Muscle layer of colon (tissue), 2 donors: ENCODE results near the gene MUC5B.
"Not testable (repeated sequence)": the region's sequence is repeated elsewhere in the genome, so short reads cannot be mapped to it uniquely, and the experiment has no call there.

Experiments
- H3K27ac ChIP-seq: one replicate; pipeline ENCODE4 v1.7.0; 2013; ENCODE audit warnings: low read depth, mild to moderate bottlenecking, low read length, moderate library complexity
- H3K27me3 ChIP-seq, 2 donors: one replicate each; pipeline ENCODE4 v1.7.0; 2013; ENCODE audit warnings: low read length in 2 of 2, mild to moderate bottlenecking in 2 of 2; ENCODE audit not compliant: insufficient read depth in 2 of 2, control insufficient read depth in 1 of 2
- H3K36me3 ChIP-seq: one replicate; pipeline ENCODE4 v1.7.0; 2013; ENCODE audit warnings: mild to moderate bottlenecking, low read length; ENCODE audit not compliant: insufficient read depth
- H3K4me1 ChIP-seq: one replicate; pipeline ENCODE4 v1.7.0; 2013; ENCODE audit warnings: mild to moderate bottlenecking, low read length; ENCODE audit not compliant: insufficient read depth
- H3K4me3 ChIP-seq, 2 donors: one replicate each; pipeline ENCODE4 v1.7.0; 2013; ENCODE audit warnings: low read length in 2 of 2, low read depth in 1 of 2, mild to moderate bottlenecking in 1 of 2, moderate library complexity in 1 of 2
- H3K9ac ChIP-seq: one replicate; pipeline ENCODE4 v1.7.0; 2013; ENCODE audit warnings: low read length
- H3K9me3 ChIP-seq: one replicate; pipeline ENCODE4 v1.7.0; 2013; ENCODE audit warnings: mild to moderate bottlenecking, low read length
- donor health status: abdominal sarcoma.
- donor health status: Adenocarcinoma of cecum.

The MUC5B gene

DNA sequence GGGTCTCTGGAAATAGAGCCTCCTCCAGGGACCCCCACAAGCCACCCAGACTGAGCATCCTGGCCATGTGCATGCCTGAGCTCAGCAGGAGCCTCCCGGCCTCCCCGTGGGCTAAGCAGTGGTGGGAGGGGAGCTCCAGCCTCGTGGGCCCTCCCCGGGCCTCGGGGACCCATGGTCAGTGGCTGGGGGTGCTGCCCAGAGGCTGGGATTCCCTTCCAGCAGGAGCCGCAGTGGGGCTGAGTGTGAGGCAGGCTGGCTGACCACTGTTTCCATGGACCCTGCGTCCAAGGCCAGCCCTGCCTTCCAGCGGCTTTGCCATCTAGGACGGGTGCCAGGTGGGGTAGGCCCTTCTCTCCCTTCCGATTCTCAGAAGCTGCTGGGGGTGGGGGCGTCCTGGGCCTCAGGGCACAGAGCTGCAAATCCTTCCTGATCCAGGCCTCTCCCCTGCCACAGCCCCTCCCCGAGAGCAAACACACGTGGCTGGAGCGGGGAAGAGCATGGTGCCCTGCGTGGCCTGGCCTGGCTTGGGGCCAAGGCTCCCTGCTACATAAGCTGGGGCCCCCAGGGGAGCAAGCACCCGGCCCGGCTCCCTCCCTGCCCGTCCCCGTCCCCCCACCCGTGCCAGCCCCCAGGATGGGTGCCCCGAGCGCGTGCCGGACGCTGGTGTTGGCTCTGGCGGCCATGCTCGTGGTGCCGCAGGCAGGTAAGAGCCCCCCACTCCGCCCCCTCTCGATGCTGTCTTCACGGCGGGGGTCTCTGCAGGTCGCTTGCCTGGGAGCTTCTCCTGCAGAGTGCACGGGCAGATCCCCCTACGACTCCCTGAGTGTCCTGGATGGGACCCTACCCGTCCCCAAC, at the start of gene MUC5B:
MUC5B (plus strand) TSS at position 576 of the 855 bp plus-strand sequence; CDS start at position 634, 58 bp downstream.
- Histone ChIP-seq H3K27me3 (peaks cover 0 to 46% of the 10 kb centered on the region in 2 donors), H3K4me3 (no peak within 1 kb of the TSS), H3K4me1 (no peaks in the 10 kb centered on the region), H3K9me3 (no peaks in the 10 kb centered on the region), H3K27ac (no peak within 1 kb of the TSS), H3K36me3 (no peaks in the 10 kb centered on the region), H3K9ac (no peak within 1 kb of the TSS)

GRCh38 chr11:1173396-1173795, 49.5 kb upstream of the MUC5B start:
- not testable (repeated sequence) for H3K27ac ChIP-seq, H3K4me3 ChIP-seq, H3K4me1 ChIP-seq, H3K9ac ChIP-seq, H3K36me3 ChIP-seq, H3K27me3 ChIP-seq, H3K9me3 ChIP-seq

DNA sequence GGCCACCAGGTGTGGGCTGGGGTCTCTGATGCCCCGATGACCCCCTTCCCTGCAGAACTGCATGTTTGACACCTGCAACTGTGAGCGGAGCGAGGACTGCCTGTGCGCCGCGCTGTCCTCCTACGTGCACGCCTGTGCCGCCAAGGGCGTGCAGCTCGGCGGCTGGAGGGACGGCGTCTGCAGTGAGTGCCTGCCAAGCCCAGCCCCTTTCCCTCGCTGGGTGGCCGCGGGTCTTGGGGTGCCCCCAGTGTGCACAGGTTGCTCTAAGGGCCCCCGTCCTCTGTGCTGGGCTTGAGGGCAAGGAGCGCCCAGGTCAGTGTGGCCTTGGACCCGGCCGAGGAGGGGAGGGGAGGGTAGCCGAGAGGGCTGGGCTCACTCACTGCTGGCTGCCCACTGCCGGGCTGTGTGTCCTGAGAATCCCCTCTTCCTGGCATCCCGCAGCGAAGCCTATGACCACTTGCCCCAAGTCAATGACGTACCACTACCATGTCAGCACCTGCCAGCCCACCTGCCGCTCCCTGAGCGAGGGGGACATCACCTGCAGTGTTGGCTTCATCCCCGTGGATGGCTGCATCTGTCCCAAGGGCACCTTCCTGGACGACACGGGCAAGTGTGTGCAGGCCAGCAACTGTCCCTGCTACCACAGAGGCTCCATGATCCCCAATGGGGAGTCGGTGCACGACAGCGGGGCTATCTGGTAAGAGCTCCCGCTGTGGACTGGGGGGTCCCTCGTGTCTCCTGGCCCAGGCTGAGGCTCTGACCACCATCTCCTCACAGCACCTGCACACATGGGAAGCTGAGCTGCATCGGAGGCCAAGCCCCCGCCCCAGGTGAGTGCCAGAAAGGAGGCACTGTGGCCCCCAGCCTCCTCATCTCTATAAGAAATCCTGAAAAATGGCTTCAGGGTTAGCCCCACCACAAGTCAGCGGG, 48.2 kb upstream of the MUC5B start:
- no peak overlapping the region for H3K4me3 ChIP-seq
- H3K36me3 ChIP-seq = no peaks in the 10 kb centered on the region

GRCh38 chr11:1175461-1176223, 47.2 kb upstream of the MUC5B start:
- Histone ChIP-seq H3K9me3 (no peaks in the 10 kb centered on the region), H3K27ac (no peak overlapping the region), H3K4me3 (no peak overlapping the region), H3K9ac (no peak overlapping the region), H3K27me3 (peaks cover 0 to 4% of the 10 kb centered on the region in 2 donors), H3K4me1 (no peaks in the 10 kb centered on the region), H3K36me3 (no peaks in the 10 kb centered on the region)

More for the DNA sequence above, 48.2 kb upstream of the MUC5B start:
- H3K4me1 ChIP-seq = no peaks in the 10 kb centered on the region
- H3K9ac ChIP-seq = no peak overlapping the region
- H3K9me3 ChIP-seq = no peaks in the 10 kb centered on the region
- H3K27me3 ChIP-seq = no peaks in the 10 kb centered on the region
- no peak overlapping the region for H3K27ac ChIP-seq

GRCh38 chr11:1176224-1177019, 46.4 kb upstream of the MUC5B start:
- Histone ChIP-seq H3K27ac (no peak overlapping the region), H3K4me3 (no peak overlapping the region), H3K36me3 (no peaks in the 10 kb centered on the region), H3K27me3 (peaks cover 0 to 4% of the 10 kb centered on the region in 2 donors), H3K9me3 (no peaks in the 10 kb centered on the region), H3K9ac (no peak overlapping the region), H3K4me1 (no peaks in the 10 kb centered on the region)

DNA sequence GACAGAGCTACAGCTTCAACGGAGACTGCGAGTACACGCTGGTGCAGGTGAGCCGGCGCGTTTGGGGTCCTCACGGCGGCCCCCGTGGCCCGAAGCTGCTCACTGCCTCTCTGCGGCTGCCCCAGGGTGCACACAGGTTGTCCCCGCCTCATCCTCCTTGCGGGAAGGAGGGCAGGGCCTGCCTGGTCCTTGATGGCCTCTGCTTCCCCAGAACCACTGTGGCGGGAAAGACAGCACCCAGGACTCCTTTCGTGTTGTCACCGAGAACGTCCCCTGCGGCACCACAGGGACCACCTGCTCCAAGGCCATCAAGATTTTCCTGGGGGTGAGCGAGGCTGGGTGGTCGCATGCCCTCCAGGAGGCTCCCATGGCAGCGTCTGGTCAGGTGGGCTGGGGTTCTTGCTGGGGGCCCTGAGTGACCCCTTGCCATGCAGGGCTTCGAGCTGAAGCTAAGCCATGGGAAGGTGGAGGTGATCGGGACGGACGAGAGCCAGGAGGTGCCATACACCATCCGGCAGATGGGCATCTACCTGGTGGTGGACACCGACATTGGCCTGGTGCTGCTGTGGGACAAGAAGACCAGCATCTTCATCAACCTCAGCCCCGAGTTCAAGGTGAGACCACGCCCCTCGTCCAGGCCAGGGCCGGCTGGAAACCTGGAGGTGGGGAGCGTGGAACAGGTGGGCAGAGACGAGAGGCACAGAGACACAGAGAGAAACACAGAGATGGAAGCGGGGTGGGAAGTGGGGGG, 45.7 kb upstream of the MUC5B start:
- Histone ChIP-seq H3K9ac (no peak overlapping the region), H3K4me1 (no peaks in the 10 kb centered on the region), H3K27me3 (peaks cover 0 to 4% of the 10 kb centered on the region in 2 donors), H3K4me3 (no peak overlapping the region), H3K36me3 (no peaks in the 10 kb centered on the region), H3K9me3 (no peaks in the 10 kb centered on the region), H3K27ac (no peak overlapping the region)

DNA sequence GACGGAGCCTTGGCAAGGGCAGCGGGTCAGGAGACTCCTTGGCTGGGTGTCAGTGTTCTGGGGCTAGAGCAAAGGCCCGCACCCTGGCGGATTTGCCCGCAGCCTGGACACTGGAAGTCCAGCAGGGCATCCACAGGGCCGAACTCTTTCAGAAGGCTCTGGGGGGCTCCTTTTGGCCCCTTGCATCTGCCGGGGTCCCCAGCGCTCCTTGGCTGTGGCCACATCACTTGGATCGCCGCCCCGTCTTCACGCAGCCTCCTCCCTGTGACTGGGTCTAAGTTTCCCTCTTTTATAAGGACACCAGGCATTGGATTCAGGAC, 45.1 kb upstream of the MUC5B start:
- Histone ChIP-seq H3K9me3 (no peaks in the 10 kb centered on the region), H3K4me1 (no peaks in the 10 kb centered on the region), H3K36me3 (no peaks in the 10 kb centered on the region), H3K27ac (no peak overlapping the region), H3K9ac (no peak overlapping the region), H3K4me3 (no peak overlapping the region), H3K27me3 (peaks cover 0 to 4% of the 10 kb centered on the region in 2 donors)

DNA sequence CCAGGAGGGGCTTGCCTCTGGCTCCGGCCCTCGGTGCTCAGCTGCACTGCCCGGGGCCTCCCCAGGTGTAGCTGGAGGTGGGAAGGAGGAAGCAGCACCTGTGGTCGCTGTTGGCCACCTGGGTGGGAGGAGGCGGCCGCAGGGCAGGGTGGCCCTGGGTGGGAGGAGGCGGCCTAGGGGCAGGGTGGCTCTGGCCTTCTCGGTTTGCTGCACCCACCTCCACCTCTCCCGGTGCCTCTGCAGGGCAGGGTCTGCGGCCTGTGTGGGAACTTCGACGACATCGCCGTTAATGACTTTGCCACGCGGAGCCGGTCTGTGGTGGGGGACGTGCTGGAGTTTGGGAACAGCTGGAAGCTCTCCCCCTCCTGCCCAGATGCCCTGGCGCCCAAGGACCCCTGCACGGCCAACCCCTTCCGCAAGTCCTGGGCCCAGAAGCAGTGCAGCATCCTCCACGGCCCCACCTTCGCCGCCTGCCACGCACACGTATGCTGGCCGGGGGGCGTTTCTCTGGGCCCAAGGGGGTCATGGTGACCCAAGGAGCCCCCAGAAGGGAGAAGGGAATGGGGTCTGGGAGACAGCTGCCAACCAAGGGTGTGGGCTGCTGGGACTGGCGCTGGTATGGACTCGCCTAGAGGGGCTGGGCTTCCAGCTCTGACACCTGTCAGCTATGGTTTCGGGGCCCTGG, 44.5 kb upstream of the MUC5B start:
- no peaks in the 10 kb centered on the region for H3K9me3 ChIP-seq
- no peaks in the 10 kb centered on the region for H3K4me1 ChIP-seq
- no peak overlapping the region for H3K27ac ChIP-seq
- H3K9ac ChIP-seq = no peak overlapping the region
- H3K4me3 ChIP-seq = no peak overlapping the region
- H3K36me3 ChIP-seq = no peaks in the 10 kb centered on the region
- peaks cover 0 to 4% of the 10 kb centered on the region in 2 donors for H3K27me3 ChIP-seq

DNA sequence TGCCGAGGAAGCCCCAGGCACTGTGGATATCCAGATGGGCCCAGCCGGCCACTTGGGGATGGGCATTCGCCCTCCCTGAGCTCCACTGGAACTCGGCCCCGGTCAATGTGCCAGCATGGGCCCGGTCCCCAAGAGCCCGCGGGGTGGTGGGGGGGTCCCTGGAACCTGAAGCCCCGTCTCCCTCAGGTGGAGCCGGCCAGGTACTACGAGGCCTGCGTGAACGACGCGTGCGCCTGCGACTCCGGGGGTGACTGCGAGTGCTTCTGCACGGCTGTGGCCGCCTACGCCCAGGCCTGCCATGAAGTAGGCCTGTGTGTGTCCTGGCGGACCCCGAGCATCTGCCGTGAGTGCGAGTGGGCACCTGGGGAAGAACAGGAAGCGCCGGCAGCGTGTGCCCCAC, 44.0 kb upstream of the MUC5B start:
- Histone ChIP-seq H3K4me3 (no peak overlapping the region), H3K9me3 (no peaks in the 10 kb centered on the region), H3K27ac (no peak overlapping the region), H3K27me3 (peaks cover 0 to 4% of the 10 kb centered on the region in 2 donors), H3K36me3 (no peaks in the 10 kb centered on the region), H3K4me1 (no peaks in the 10 kb centered on the region), H3K9ac (no peak overlapping the region)

- H3K9me3 ChIP-seq = no peaks in the 10 kb centered on the region
- H3K4me3 ChIP-seq = no peak overlapping the region
- H3K27ac ChIP-seq = no peak overlapping the region
- no peaks in the 10 kb centered on the region for H3K36me3 ChIP-seq
- H3K4me1 ChIP-seq = no peaks in the 10 kb centered on the region
- H3K27me3 ChIP-seq = peaks cover 0 to 4% of the 10 kb centered on the region in 2 donors
- H3K9ac ChIP-seq = no peak overlapping the region
Measured at GRCh38 chr11:1179641-1180040, 43.2 kb upstream of the MUC5B start.
